T-helper 1 cell (primary cell): ENCODE data around the gene OR2M3.
"Not testable (repeated sequence)": the region's sequence is repeated elsewhere in the genome, so short reads cannot be mapped to it uniquely, and the experiment has no call there.

Source experiments
- DNase-seq, 5 donors: peaks; one replicate each; pipeline ENCODE4 v3.0.0-alpha.2; 2012 to 2020
- total RNA-seq, 4 donors: gene quantifications; one replicate each; lab custom pipeline; 2026; lab: John Stamatoyannopoulos, UW

Gene OR2M3
- total RNA-seq = 0 reads per million in 4 donors

DNA sequence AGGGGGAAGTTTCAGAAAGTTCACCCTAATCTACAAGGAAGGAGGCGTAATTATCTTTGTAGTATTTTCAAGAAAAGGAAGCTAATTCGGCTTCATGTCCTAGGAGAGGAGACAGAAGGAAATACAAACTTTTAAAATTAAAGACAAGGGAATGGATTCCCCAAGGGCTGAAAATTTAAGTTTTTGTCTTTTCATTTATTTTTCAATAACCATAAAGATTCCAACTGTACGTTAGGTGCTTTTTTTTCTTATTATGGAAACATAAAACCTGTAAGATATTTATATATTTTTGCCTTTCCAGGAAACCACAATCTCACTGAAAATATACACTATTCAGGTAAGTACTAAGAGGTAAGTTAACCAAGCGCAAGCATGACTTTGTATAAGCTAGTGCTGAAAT lies at the start of gene OR2M3:
Gene OR2M3, plus strand, starts transcription at position 301 of the 400 bp plus-strand sequence. CDS start 5,803 bp downstream, outside the sequence.
- no peak for DNase-seq

DNA sequence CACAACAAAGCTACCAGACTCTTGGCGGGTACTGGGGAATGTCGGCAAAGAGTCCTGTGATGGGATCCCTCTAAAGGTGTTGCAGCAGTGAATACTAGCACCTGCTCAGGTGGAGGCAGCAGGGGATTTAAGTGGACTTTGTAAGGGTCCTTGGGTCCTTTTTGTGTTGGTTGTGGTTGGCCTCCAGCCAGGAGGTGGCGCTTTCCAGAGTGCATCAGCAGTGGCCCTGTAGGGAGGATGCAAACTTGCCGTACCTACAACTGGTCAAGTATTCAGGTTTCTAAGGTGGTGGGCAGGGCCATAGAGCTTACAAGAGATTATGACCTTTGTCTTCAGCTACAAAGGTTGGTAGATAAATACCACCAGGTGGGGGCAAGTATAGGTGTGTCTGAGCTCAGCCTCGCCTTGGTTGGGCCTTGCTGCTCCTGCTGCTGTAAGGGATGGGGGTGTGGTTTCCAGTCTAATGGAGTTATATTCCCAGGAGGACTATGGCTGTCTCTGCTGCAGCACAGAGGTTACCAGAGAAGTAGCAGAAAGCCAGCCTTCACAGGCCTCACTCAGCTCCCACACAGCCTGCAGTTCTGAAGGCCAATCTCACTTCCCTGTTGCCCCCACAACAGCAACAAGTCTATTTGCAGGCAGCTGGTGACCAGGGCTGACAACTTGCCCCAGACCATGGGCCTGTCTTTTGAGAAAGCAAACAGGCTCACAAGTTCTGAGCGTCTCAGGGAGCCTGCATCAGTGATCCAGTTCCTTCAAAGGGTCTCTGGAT lies 44.8 kb upstream of the OR2M3 start:
- DNase-seq = no peak

- no peak for DNase-seq
These were observed 41.1 kb upstream of the OR2M3 start for GRCh38 chr1:248155927-248156326.

DNA sequence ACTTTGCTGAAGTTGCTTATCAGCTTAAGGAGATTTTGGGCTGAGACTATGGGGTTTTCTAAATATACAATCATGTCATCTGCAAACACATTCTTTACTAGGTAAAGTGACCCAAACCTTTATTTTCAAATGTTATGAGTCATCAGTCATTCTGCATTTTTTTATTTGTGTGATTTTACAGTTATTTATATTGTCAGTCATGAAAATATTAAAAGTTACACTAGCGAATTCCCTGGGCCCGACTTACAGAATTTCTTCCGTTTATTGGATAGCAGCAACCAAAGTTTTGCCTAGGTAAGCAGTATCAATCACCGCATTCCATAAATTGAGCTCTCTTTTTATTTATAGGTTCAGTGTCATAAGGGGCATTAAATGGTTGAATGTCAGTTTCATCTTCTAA lies 38.3 kb upstream of the OR2M3 start:
- no peak for DNase-seq

GRCh38 chr1:248164031-248164430 lies 33.0 kb upstream of the OR2M3 start:
- DNase-seq = no peak

DNA sequence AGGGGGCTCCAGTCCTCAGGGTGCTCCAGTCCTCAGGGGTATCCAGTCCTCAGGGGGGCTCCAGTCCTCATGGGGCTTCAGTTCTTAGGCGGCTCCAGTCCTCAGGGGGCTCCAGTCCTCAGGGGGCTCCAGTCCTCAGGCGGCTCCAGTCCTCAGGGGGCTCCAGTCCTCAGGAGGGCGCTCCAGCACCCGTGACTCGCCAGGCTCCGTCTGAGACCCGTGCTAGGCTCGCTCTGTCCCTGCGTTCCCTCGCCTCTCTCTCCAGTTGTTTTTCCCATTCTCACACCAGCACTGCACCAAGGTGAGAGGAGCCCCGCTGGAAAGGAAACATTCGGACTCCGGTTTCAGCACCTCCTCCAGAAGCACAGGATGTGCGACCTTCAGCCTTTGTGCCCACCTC lies 31.9 kb upstream of the OR2M3 start:
- DNase-seq = no peak

GRCh38 chr1:248174521-248174920 lies 22.5 kb upstream of the OR2M3 start, which contains the start of gene OR2M2:
Gene OR2M2, plus strand, starts transcription at chr1:248174821. Its CDS starts 5,165 bp downstream, at chr1:248179986.
- no peak for DNase-seq

- no peak for DNase-seq
These were observed 13.1 kb upstream of the OR2M3 start for GRCh38 chr1:248183996-248184395.

DNA sequence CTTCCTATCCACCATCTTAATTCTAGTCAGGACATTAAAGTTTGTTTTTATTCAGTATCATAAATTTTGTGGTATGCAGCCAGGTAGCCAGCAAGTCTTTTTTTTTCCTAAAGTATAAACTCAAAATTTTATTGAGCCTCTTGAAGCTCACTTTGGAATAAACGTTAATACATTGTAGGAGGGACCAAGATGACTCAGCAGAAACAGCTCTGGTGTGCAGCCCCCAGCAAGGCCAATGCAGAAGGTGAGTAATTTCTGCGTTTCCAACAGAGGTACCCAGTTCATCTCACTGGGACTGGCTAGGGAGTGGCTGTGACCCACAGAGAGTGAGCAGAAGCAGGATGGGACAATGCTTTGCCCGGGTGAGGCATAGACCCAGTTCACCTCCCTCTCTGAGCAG lies 9.7 kb upstream of the OR2M3 start:
- DNase-seq = no peak

DNA sequence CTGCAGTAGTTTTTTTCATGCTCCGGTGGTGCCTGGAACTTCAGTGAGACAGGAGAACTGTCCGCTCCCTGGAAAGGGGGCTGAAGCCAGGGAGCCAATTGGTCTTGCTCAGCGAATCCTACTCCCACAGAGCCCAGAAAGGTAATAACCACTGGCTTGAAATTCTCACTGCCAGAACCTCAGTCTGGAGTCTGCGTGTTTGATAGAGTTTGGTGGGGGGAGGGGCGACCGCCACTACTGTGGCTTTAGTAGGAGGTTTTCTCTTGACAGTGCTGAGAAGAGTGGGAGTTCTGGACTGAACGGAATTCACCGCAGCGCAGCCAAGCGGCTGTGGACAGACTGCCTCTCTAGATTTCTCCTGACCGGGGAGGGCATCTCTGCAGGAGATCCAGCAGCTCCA lies 8.0 kb upstream of the OR2M3 start:
- no peak for DNase-seq

GRCh38 chr1:248194117-248194516 lies 2.9 kb upstream of the OR2M3 start:
- no peak for DNase-seq

- no peak for DNase-seq
These were observed 18.8 kb downstream of the OR2M3 start for GRCh38 chr1:248215880-248216279.

DNA sequence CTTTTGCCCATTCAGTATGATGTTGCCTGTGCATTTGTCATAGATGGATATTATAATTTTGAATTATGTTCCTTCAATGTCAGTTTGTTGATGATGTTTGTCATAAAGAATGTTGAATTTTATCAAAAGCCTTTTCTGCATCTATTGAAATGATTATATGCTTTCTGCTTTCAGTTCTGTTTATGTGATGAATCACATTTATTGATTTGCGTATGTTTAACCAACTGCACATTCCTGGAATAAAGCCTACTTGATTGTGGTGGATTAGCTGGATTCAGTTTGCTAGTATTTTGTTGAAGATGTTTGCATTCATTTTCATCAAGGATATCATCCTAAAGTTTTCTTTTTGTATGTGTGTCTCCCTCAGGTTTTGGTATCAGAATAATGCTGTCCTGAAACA lies 28.5 kb downstream of the OR2M3 start:
- DNase-seq = no peak

- no peak for DNase-seq
These were observed 32.4 kb downstream of the OR2M3 start for GRCh38 chr1:248229360-248229908.

DNA sequence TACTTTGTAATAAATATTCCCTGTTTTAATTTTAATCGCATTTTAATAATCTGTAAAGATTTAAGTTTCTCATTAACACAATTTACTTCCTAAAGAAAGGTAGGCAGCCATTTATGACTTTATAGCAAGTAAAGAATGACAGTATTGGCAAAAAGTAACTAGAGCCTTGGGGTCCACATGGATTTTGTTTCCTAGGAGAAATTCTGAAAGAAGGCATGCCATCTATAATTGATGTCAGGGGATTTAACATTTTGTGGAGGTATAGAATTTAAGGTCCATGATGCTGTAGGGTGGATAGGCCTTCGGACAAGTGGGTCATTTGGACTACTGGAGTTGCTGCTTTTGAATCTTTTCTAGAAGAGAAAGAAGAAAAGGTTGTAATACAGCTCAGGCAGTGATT lies 34.1 kb downstream of the OR2M3 start, which contains the start of gene OR2M4:
Gene OR2M4, plus strand, starts transcription at position 301 of the 400 bp plus-strand sequence. CDS start 7,512 bp downstream, outside the sequence.
- DNase-seq = no peak

DNA sequence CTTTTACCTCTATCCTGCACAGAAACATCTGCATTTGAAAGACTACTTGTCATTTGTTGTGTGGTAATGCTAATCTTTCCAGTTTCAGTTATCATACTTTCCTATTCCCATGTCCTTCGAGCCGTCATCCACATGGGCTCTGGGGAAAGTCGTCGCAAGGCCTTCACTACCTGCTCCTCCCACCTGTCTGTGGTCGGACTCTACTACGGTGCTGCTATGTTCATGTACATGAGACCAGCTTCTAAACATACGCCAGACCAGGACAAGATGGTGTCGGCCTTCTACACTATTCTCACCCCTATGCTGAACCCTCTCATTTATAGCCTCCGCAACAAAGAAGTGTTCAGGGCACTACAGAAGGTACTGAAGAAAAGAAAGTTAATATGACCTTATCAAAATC lies 42.4 kb downstream of the OR2M3 start:
- DNase-seq = no peak

- DNase-seq = peak in 2 of 5 donors; percentile 0 to 18
These were observed 46.1 kb downstream of the OR2M3 start for GRCh38 chr1:248243204-248243603.

- not testable (repeated sequence) for DNase-seq
These were observed 62.2 kb downstream of the OR2M3 start for GRCh38 chr1:248259309-248259708.
